Sigmoid colon (tissue), 4 donors: ENCODE results near the gene GAREM1.

Source experiments
- CTCF ChIP-seq, 4 experiments: fragments of 450-650 bp in 3 of 4; fragments of 200-600 bp in 1 of 4; IDR thresholded peaks; one replicate each; pipeline ENCODE4 v1.5.1; 2016 to 2019; ENCODE audit warnings: antibody characterized with exemption in 4 of 4, mild to moderate bottlenecking in 3 of 4, moderate library complexity in 2 of 4
- EP300 ChIP-seq, 4 donors: sonication (generic); formaldehyde crosslinking; IDR thresholded peaks; one replicate each; pipeline ENCODE4 v1.6.1; 2017; ENCODE audit warnings: antibody characterized with exemption in 4 of 4
- POLR2A ChIP-seq, 2 donors: fragments of 450-650 bp; IDR thresholded peaks; one replicate each; pipeline ENCODE4 v1.6.1; 2016; ENCODE audit warnings: antibody characterized with exemption in 2 of 2, mild to moderate bottlenecking in 2 of 2, moderate library complexity in 2 of 2
- POLR2AphosphoS5 ChIP-seq, 4 donors: sonication (generic); formaldehyde crosslinking; IDR thresholded peaks; one replicate each; pipeline ENCODE4 v1.6.1; 2017; ENCODE audit warnings: antibody characterized with exemption in 4 of 4

GRCh38 chr18:32249147-32249929 is 221.3 kb downstream of the GAREM1 start:
- no peak for TF ChIP-seq CTCF (IDR thresholded peaks at IDR 0.05)
- no peak for TF ChIP-seq POLR2A (IDR thresholded peaks at IDR 0.05)
- no peak for TF ChIP-seq POLR2AphosphoS5 (IDR thresholded peaks at IDR 0.05)
- no peak for TF ChIP-seq EP300 (IDR thresholded peaks at IDR 0.05)
